Stimulated activated CD8-positive, alpha-beta memory T cell treated with anti-CD3 and anti-CD28 coated beads, Interleukin-12 subunit alpha, Interleukin-12 subunit beta, amount 100 ng/mL, for 24 hours (primary cell): ENCODE data around the gene SLC8A1.

ENCODE experiments used
- DNase-seq: peaks from one replicate; pipeline ENCODE4 v3.0.0-alpha.2; 2020; ENCODE audit errors: extremely low read depth

The SLC8A1 gene

GRCh38 chr2:40310303-40310702, 141.6 kb downstream of the SLC8A1 start:
- DNase-seq: no peak

DNA sequence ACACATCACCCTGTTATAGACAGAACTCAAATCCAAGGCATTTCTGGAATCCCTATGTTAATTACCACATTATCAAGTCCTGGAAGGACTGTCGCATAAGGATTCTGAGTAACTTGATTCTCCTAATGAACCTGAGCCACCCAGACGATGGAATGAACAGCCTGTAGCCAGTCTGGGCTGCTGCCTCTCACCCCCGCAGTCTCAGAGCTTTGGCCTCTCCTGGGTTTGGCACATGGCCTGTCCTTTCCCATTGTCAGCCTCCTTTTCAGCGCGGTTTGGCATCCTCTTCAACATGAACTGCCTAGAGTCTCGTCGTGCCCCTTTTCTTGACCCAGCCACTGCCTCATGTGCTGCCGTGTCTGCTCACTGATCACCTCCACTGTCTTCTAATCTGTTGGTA, 147.6 kb downstream of the SLC8A1 start:
- DNase-seq: no peak

GRCh38 chr2:40303746-40304145, 148.1 kb downstream of the SLC8A1 start:
- no peak for DNase-seq

DNA sequence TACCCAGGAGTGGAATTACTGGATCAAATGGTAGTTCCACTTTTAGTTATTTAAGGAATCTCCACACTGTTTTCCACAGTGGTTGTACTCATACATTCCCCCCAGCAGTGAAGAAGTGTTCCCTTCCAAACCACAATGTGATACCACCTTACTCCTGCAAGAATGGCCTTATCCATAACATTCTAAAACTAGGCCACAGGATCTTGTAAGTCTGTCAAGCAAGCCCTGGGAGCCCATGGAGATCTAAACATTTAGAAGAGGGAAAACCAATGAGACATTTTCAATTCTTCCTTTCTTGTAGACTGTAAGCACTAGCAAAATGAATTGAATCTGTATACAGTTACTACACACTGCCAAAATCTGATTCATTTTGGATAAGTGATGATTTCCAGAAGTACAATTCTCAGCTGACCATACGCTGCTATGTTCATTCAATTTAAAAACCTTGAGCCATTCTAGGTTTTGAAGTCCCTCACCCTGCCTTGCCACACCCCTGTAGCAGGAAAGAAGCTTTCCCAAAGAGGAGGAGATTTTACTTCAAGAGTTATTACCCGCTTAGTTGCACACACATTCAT, 149.1 kb downstream of the SLC8A1 start:
- no peak for DNase-seq

DNA sequence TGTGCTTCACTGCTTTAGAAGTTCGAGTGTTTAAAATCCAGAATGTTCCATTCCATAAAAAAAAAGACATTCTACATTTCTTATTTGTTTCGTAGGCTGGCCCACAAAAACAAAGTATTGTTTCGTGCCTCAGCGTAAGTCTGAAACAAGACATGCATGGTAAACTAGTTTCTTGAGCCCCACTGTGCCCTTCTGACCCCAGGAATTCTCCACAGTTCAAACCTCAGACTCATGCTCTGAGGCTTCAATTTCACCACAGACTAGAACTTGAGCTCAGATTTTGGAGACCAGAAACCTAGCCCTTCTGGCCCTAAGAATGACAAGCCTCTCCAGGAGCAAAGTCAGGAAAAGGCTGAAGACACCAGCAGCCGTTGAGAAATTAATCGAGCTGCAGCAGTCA, 151.5 kb downstream of the SLC8A1 start:
- DNase-seq: no peak

DNA sequence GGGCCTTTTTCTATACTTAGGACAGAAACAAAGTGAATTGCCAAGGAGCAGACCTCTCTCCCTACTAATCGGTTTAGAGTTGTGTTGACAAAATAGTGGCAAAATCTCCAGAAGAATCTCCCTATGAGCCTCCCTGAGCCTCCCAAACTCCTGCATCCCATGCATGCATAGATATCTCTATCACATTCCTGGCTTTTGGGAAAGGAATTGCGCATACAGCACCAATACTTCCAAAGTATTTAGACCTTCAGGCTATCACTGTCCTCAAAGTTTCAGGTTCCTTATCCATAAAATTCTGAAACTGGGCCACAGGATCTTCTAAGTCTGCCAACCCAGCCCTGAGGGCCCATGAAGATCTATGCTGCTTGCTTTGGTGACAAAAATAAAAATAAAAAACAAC, 152.1 kb downstream of the SLC8A1 start:
- no peak for DNase-seq

- DNase-seq: no peak
Observed at GRCh38 chr2:40299173-40299572, 152.7 kb downstream of the SLC8A1 start.

GRCh38 chr2:40298026-40298425, 153.9 kb downstream of the SLC8A1 start:
- no peak for DNase-seq

DNA sequence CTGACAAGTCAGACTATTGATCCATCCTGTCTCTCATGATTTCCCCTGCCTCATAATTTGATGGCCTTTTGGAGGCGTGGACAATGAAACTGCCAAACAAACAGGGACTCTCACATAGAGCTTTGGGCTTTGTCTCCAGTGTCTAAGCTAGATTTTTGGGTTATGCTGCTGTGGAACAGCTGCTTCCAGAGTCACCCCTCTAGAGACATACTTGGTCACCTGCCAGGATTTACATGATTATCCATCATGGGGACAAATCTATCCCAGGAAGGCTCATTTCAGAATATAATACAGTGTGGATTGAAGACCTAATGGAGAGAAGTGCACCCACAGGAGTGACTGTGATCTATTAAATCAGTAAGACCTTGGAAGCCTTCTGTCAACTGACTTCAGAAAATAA, 159.6 kb downstream of the SLC8A1 start:
- no peak for DNase-seq

GRCh38 chr2:40289771-40290404, 162.0 kb downstream of the SLC8A1 start:
- DNase-seq: no peak

DNA sequence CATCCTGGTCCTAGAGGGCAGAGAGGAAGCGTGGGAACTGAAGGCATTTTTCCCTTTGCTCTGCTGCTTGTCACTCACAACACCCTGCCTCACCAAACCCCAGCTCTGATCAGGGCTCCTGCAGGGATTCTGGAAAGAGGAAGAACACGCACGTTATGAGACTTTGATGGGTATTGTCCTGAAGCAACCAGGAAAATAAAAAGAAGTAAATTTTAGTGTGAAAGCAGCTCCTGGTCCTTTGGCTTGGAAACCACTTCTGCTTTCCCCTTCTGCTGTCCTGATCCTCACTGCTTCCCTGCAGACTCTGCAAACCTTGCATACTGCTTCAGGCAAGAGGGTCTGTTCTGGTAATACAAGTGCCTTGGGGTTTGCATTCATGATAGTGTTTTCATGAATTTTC, 164.1 kb downstream of the SLC8A1 start:
- DNase-seq: no peak

- no peak for DNase-seq
Observed at GRCh38 chr2:40287195-40287594, 164.7 kb downstream of the SLC8A1 start.

DNA sequence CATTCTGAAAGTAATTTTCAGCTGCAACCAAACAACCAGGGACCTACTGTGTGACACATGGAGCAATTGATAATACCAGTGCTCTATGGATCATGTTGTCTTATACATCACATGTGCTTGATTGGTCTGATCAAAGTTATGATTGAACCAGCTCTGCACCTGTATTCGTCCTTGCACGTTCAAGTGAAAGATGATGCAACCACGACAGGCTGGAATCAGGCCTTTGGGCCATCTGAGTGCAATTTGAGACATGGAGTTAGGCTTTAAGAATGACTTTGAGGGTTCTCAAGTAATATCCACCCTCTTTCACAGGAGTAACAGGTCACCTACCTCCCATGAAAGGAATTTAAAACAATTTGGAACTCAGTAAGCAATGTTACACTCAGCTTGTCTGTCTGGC, 165.2 kb downstream of the SLC8A1 start:
- DNase-seq: no peak

- DNase-seq: no peak
Observed at GRCh38 chr2:40285391-40285790, 166.5 kb downstream of the SLC8A1 start.

GRCh38 chr2:40284797-40285196, 167.1 kb downstream of the SLC8A1 start:
- no peak for DNase-seq

DNA sequence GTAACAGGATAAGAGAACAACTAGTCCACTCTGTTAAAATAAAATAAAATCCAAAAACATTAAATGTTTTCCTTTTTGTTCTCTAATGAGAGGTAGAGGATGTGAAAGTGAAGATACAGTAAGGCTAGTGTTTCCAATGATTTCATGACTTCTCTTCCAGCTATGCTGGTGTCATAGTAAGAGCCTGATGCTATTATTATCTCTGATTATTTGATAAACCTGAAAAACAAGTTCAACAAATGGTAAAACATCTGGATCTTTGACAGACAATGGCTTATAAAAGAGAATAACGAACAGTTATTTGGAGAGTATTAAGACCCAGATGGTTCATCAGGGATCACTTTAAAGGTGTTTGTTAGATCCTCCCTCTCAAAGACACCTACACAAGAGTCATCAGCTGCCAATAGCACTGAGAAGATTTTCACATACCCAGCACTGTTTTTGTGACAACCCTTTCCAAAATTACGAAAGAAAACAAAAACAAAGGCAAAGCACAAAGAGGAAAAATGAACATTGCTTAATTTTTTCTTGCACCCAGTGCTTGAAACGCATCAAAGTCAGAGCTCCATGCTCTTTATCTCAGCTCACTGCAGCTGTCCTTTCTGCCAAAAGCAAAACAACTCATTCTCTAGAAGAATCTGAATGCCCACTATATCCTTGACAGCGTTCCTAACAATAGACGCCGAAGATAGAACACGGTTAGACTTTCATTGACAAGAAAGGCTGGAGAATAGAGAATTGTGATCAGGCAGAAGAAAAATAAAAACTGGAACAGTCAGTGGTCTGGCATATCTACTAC, 168.6 kb downstream of the SLC8A1 start:
- no peak for DNase-seq

- DNase-seq: no peak
Observed at GRCh38 chr2:40282428-40282827, 169.5 kb downstream of the SLC8A1 start.

GRCh38 chr2:40281021-40281940, 170.6 kb downstream of the SLC8A1 start:
- no peak for DNase-seq

- no peak for DNase-seq
Observed at GRCh38 chr2:40279482-40279881, 172.4 kb downstream of the SLC8A1 start.

DNA sequence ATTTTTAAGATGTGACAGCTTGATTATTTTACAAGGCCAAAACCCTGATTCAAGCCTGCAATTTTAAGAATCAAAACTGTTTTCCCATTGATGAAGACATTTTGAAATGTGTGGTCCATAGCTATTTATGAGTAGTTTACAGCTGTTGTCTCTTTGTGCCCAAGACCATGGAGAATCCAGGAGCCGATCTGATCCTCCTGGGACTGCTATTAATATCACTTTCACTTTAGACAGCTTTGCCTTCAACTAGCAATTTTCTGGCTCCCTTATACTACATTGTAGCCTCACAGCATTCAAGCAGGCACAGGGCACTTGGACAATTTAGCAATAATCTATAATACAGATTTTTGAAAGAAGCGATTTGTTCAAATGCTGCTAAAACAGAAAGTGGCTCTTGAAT, 172.9 kb downstream of the SLC8A1 start:
- DNase-seq: no peak

GRCh38 chr2:40276076-40276475, 175.8 kb downstream of the SLC8A1 start:
- no peak for DNase-seq

DNA sequence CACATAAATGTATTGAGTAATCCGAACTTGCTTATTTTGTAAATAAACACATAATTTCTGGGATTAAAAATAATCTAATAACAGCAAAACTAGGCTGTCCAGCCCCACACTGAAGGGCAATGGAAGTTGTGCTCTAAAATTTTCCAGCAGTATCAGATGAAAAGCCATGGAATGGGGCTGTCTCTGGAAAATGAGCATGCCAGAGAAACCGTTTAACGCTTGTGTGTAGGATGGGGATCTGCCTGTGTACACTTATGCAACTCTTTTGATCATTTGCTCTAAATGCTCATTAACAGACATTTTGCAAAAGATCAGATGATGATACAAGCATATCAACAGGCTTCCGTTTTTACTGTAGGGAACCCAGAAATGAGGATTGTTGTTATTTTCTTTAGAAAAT, 177.6 kb downstream of the SLC8A1 start:
- DNase-seq: no peak
